Activated CD8-positive, alpha-beta memory T cell treated with anti-CD3 and anti-CD28 coated beads, Interleukin-2, amount 10 ng/mL, durations not matched to agents 7 days and 5 days (primary cell): ENCODE measurements around the gene RHBDD3. TPM values are rescaled to one million over a fixed set of nuclear protein-coding genes. Genes with fewer than 3 reads are reported as not detected.
"Not testable (repeated sequence)": the region's sequence is repeated elsewhere in the genome, so short reads cannot be mapped to it uniquely, and the experiment has no call there.

Experiments
- ATAC-seq: fragments of 150-1000 bp; cut with Tn5 transposase; one replicate; pipeline ENCODE4 v1.10.0; 2021; ENCODE audit warnings: moderate library complexity
- CTCF ChIA-PET: fragments of 350-600 bp; sonication (Branson Sonifier 250); formaldehyde crosslinking; loops from one replicate; lab custom pipeline; 2021; ENCODE audit warnings: antibody characterized with exemption; lab: Charles Lee
- DNase-seq: peaks from one replicate; pipeline ENCODE4 v3.0.0-alpha.2; 2020
- H3K27ac Mint-ChIP-seq: one replicate; pipeline ENCODE4 v1.8.0; 2021; ENCODE audit warnings: mild to moderate bottlenecking, mixed read lengths
- H3K27me3 Mint-ChIP-seq: one replicate; pipeline ENCODE4 v1.8.0; 2021; ENCODE audit warnings: mixed read lengths
- H3K36me3 Mint-ChIP-seq: one replicate; pipeline ENCODE4 v1.8.0; 2021; ENCODE audit warnings: mild to moderate bottlenecking, mixed read lengths
- H3K4me1 Mint-ChIP-seq: one replicate; pipeline ENCODE4 v1.8.0; 2021; ENCODE audit warnings: mixed read lengths
- H3K4me3 Mint-ChIP-seq: one replicate; pipeline ENCODE4 v1.8.0; 2021; ENCODE audit warnings: mild to moderate bottlenecking, moderate library complexity, mixed read lengths
- H3K9me3 Mint-ChIP-seq: one replicate; pipeline ENCODE4 v1.8.0; 2022; ENCODE audit warnings: low read depth, mixed read lengths
- total RNA-seq, 2 experiments: library from RNA; stranded (reverse); gene quantifications; one replicate each; pipeline ENCODE4 v1.2.3, GENCODE V29; 2021

RHBDD3 gene
- total RNA-seq, 2 experiments from 2014 or later, result 40.5 to 44.7 TPM

GRCh38 chr22:29259253-29259899, 8.4 kb downstream of the RHBDD3 start:
- Mint-ChIP-seq H3K4me3 (no peak overlapping the region), H3K36me3 (peaks cover 2% of the 10 kb centered on the region), H3K27ac (no peak overlapping the region), H3K27me3 (no peaks in the 10 kb centered on the region), H3K9me3 (no peaks in the 10 kb centered on the region), H3K4me1 (peaks cover 6% of the 10 kb centered on the region)
- no peak for DNase-seq
- CTCF ChIA-PET, result no interaction called here
- no peak for ATAC-seq

GRCh38 chr22:29258407-29259252, 9.2 kb downstream of the RHBDD3 start:
- CTCF ChIA-PET, result no interaction called here
- no peaks in the 10 kb centered on the region for H3K9me3 Mint-ChIP-seq
- H3K27me3 Mint-ChIP-seq, result no peaks in the 10 kb centered on the region
- DNase-seq (no peak), ATAC-seq (no peak)
- no peaks in the 10 kb centered on the region for H3K36me3 Mint-ChIP-seq
- no peak overlapping the region for H3K4me3 Mint-ChIP-seq
- no peak overlapping the region for H3K27ac Mint-ChIP-seq
- peaks cover 10% of the 10 kb centered on the region for H3K4me1 Mint-ChIP-seq

GRCh38 chr22:29257751-29258181, 10.0 kb downstream of the RHBDD3 start:
- CTCF ChIA-PET, result no interaction called here

GRCh38 chr22:29256606-29257325, 11.0 kb downstream of the RHBDD3 start:
- no peaks in the 10 kb centered on the region for H3K9me3 Mint-ChIP-seq
- DNase-seq, result no peak
- H3K27ac Mint-ChIP-seq, result no peak overlapping the region
- no peak overlapping the region for H3K4me3 Mint-ChIP-seq
- H3K27me3 Mint-ChIP-seq, result peaks cover 2% of the 10 kb centered on the region
- H3K4me1 Mint-ChIP-seq, result peaks cover 10% of the 10 kb centered on the region
- ATAC-seq, result no peak
- CTCF ChIA-PET, result interaction anchor here (1.5 kb wide), 1 partner anchor 103 kb away, joined by 3 read pairs; no protein-coding TSS in a partner anchor
- no peaks in the 10 kb centered on the region for H3K36me3 Mint-ChIP-seq

More at GRCh38 chr22:29257751-29258181, 10.0 kb downstream of the RHBDD3 start:
- no peak overlapping the region for H3K27ac Mint-ChIP-seq
- H3K27me3 Mint-ChIP-seq, result no peaks in the 10 kb centered on the region
- no peaks in the 10 kb centered on the region for H3K9me3 Mint-ChIP-seq
- no peaks in the 10 kb centered on the region for H3K36me3 Mint-ChIP-seq
- no peak for DNase-seq
- peaks cover 10% of the 10 kb centered on the region for H3K4me1 Mint-ChIP-seq
- H3K4me3 Mint-ChIP-seq, result no peak overlapping the region
- ATAC-seq, result no peak

GRCh38 chr22:29255064-29255621, 12.6 kb downstream of the RHBDD3 start:
- no peak overlapping the region for H3K27ac Mint-ChIP-seq
- no peaks in the 10 kb centered on the region for H3K36me3 Mint-ChIP-seq
- H3K4me1 Mint-ChIP-seq, result peaks cover 10% of the 10 kb centered on the region
- CTCF ChIA-PET, result interaction anchor here (1.0 to 1.5 kb wide), 2 partner anchors 10 to 101 kb away, joined by 3 to 4 read pairs; no protein-coding TSS in a partner anchor
- H3K4me3 Mint-ChIP-seq, result no peak overlapping the region
- DNase-seq (no peak), ATAC-seq (no peak)
- H3K27me3 Mint-ChIP-seq, result peaks cover 2% of the 10 kb centered on the region
- H3K9me3 Mint-ChIP-seq, result no peaks in the 10 kb centered on the region

GRCh38 chr22:29254286-29254660, 13.5 kb downstream of the RHBDD3 start:
- Mint-ChIP-seq H3K36me3 (no peaks in the 10 kb centered on the region), H3K9me3 (no peaks in the 10 kb centered on the region), H3K27ac (no peak overlapping the region), H3K27me3 (peaks cover 2% of the 10 kb centered on the region), H3K4me3 (no peak overlapping the region), H3K4me1 (peaks cover 10% of the 10 kb centered on the region)
- CTCF ChIA-PET, result interaction anchor here (1.1 kb wide), 1 partner anchor 9 kb away, joined by 7 read pairs; no protein-coding TSS in a partner anchor
- DNase-seq (no peak), ATAC-seq (peak; percentile 45)

GRCh38 chr22:29253561-29254285, 14.1 kb downstream of the RHBDD3 start:
- CTCF ChIA-PET, result interaction anchor here (1.1 kb wide), 1 partner anchor 8 kb away, joined by 7 read pairs; no protein-coding TSS in a partner anchor
- no peak overlapping the region for H3K27ac Mint-ChIP-seq

GRCh38 chr22:29251981-29252911, 15.5 kb downstream of the RHBDD3 start:
- no peak overlapping the region for H3K4me3 Mint-ChIP-seq
- peaks cover 3% of the 10 kb centered on the region for H3K27me3 Mint-ChIP-seq
- CTCF ChIA-PET, result interaction anchor here (1.6 kb wide), 1 partner anchor 9 kb away, joined by 4 read pairs; no protein-coding TSS in a partner anchor
- ATAC-seq (no peak), DNase-seq (no peak)
- no peaks in the 10 kb centered on the region for H3K9me3 Mint-ChIP-seq
- H3K36me3 Mint-ChIP-seq, result no peaks in the 10 kb centered on the region
- peaks cover 8% of the 10 kb centered on the region for H3K4me1 Mint-ChIP-seq
- H3K27ac Mint-ChIP-seq, result no peak overlapping the region

More at GRCh38 chr22:29253561-29254285, 14.1 kb downstream of the RHBDD3 start:
- Mint-ChIP-seq H3K9me3 (no peaks in the 10 kb centered on the region), H3K36me3 (no peaks in the 10 kb centered on the region), H3K4me3 (no peak overlapping the region), H3K4me1 (peaks cover 10% of the 10 kb centered on the region), H3K27me3 (peaks cover 2% of the 10 kb centered on the region)
- DNase-seq (no peak), ATAC-seq (no peak)

GRCh38 chr22:29251265-29251664, 16.5 kb downstream of the RHBDD3 start:
- peaks cover 4% of the 10 kb centered on the region for H3K27me3 Mint-ChIP-seq

GRCh38 chr22:29247891-29248290, 19.9 kb downstream of the RHBDD3 start:
- not testable (repeated sequence) for DNase-seq, ATAC-seq, H3K4me3 Mint-ChIP-seq, H3K36me3 Mint-ChIP-seq, H3K9me3 Mint-ChIP-seq, H3K4me1 Mint-ChIP-seq, H3K27ac Mint-ChIP-seq
- CTCF ChIA-PET, result interaction anchor here (0.6 to 4.3 kb wide), 5 partner anchors 58 to 350 kb away, joined by 3 to 16 read pairs (median 3); no protein-coding TSS in a partner anchor
- peaks cover 16% of the 10 kb centered on the region for H3K27me3 Mint-ChIP-seq

More at GRCh38 chr22:29251265-29251664, 16.5 kb downstream of the RHBDD3 start:
- Mint-ChIP-seq H3K9me3 (no peaks in the 10 kb centered on the region), H3K27ac (no peak overlapping the region), H3K4me1 (peaks cover 8% of the 10 kb centered on the region), H3K36me3 (no peaks in the 10 kb centered on the region), H3K4me3 (no peak overlapping the region)
- CTCF ChIA-PET, result interaction anchor here (1.6 kb wide), 1 partner anchor 10 kb away, joined by 4 read pairs; no protein-coding TSS in a partner anchor
- no peak for ATAC-seq
- peak; percentile 21 for DNase-seq

GRCh38 chr22:29245626-29246385, 22.0 kb downstream of the RHBDD3 start:
- H3K27me3 Mint-ChIP-seq, result peaks cover 19% of the 10 kb centered on the region
- CTCF ChIA-PET, result interaction anchor here (0.6 to 2.5 kb wide), 57 partner anchors 8 to 689 kb away, joined by 3 to 43 read pairs (median 4); partner anchors contain the start of genes EMID1, KREMEN1 and RHBDD3
- DNase-seq (peak; percentile 80), ATAC-seq (peak; percentile 89)
- H3K9me3 Mint-ChIP-seq, result peaks cover 1% of the 10 kb centered on the region
- H3K4me1 Mint-ChIP-seq, result no peaks in the 10 kb centered on the region
- no peak overlapping the region for H3K4me3 Mint-ChIP-seq
- no peaks in the 10 kb centered on the region for H3K36me3 Mint-ChIP-seq
- H3K27ac Mint-ChIP-seq, result no peak overlapping the region
